ENCODE measurements around the gene ELOB.

ELOB gene

DNA sequence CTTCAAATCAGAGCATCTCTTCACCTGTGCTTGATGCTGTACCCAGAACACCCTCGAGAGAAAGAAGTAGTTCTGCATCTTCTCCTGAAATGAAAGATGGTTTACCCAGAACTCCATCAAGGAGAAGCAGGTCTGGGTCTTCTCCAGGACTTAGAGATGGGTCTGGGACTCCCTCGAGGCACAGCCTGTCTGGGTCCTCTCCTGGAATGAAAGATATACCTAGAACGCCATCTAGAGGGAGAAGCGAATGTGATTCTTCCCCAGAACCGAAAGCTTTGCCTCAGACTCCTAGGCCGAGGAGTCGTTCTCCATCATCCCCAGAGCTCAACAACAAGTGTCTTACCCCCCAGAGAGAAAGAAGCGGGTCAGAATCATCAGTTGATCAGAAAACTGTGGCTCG is 12.4 kb downstream of the ELOB start:
- Histone ChIP-seq H3K4me1 (ENCODE audit: control insufficient read depth in 1 of 2, insufficient read depth in 2 of 2, low read length in 2 of 2) (no peaks in the 10 kb centered on the region), H4K91ac (ENCODE audit: low read depth, low read length) (no peak overlapping the region), H3K79me1 (ENCODE audit: low read length) (no peaks in the 10 kb centered on the region), H3K9me3 (ENCODE audit: insufficient read depth, low read depth, low read length) (peaks cover 14% of the 10 kb centered on the region), H4K12ac (ENCODE audit: low read depth, low read length) (no peak overlapping the region), H2AK5ac (ENCODE audit: low read length) (no peak overlapping the region), H3K23ac (ENCODE audit: low read length) (no peak overlapping the region), H3K18ac (ENCODE audit: low read length) (no peak overlapping the region), H3K27ac (ENCODE audit: low read depth, low read length) (no peak overlapping the region), H2BK5ac (ENCODE audit: low read depth, low read length, poor library complexity) (no peak overlapping the region), H3K79me2 (ENCODE audit: control insufficient read depth, insufficient read depth, low read length, poor library complexity) (no peaks in the 10 kb centered on the region), H3K14ac (ENCODE audit: low read length) (no peak overlapping the region), H3K4me3 (ENCODE audit: low read depth, low read length) (no peak overlapping the region), H4K8ac (ENCODE audit: low read depth, low read length) (no peak overlapping the region), H3K4me2 (ENCODE audit: low read length) (no peak overlapping the region), H2BK12ac (ENCODE audit: low read length) (no peak overlapping the region), H3K4ac (ENCODE audit: low read depth, low read length) (no peak overlapping the region), H3K27me3 (ENCODE audit: insufficient read depth, low read length) (no peaks in the 10 kb centered on the region), H3K9ac (ENCODE audit: low read length) (no peak overlapping the region), H2AFZ (ENCODE audit: insufficient read depth, low read length, poor library complexity) (no peak overlapping the region), H2BK120ac (ENCODE audit: insufficient read depth, low read length, poor library complexity) (no peak overlapping the region), H3K36me3 (ENCODE audit: control insufficient read depth in 1 of 2, insufficient read depth in 2 of 2, low read length in 2 of 2) (peaks cover 81 to 92% of the 10 kb centered on the region in 2 experiments)
- WGBS (ENCODE audit: extremely low coverage, insufficient coverage, insufficient read length): no CpG with 5 or more reads among the region's 9 CpGs
- DNase-seq: no peak

DNA sequence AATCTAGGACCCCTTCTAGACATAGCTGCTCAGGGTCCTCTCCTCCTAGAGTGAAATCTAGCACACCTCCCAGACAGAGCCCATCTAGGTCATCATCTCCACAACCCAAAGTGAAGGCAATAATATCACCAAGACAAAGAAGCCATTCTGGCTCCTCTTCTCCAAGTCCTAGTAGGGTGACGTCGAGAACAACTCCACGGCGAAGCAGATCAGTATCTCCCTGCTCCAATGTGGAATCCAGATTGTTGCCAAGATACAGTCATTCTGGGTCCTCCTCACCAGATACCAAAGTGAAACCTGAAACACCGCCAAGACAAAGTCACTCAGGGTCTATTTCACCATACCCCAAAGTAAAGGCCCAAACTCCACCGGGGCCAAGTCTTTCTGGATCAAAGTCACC is 13.9 kb downstream of the ELOB start:
- no peak overlapping the region for H2BK5ac ChIP-seq (ENCODE audit: low read depth, low read length, poor library complexity)
- no peak overlapping the region for H3K23ac ChIP-seq (ENCODE audit: low read length)
- H2AK5ac ChIP-seq (ENCODE audit: low read length): no peak overlapping the region
- no peak overlapping the region for H3K4me2 ChIP-seq (ENCODE audit: low read length)
- peaks cover 71 to 91% of the 10 kb centered on the region in 2 experiments for H3K36me3 ChIP-seq (ENCODE audit: control insufficient read depth in 1 of 2, insufficient read depth in 2 of 2, low read length in 2 of 2)
- no peaks in the 10 kb centered on the region for H3K27me3 ChIP-seq (ENCODE audit: insufficient read depth, low read length)
- H4K8ac ChIP-seq (ENCODE audit: low read depth, low read length): no peak overlapping the region
- H3K14ac ChIP-seq (ENCODE audit: low read length): no peak overlapping the region
- H3K27ac ChIP-seq (ENCODE audit: low read depth, low read length): no peak overlapping the region
- no peak overlapping the region for H3K4ac ChIP-seq (ENCODE audit: low read depth, low read length)
- no peak for DNase-seq
- no peaks in the 10 kb centered on the region for H3K79me1 ChIP-seq (ENCODE audit: low read length)
- H3K4me1 ChIP-seq (ENCODE audit: control insufficient read depth in 1 of 2, insufficient read depth in 2 of 2, low read length in 2 of 2): no peaks in the 10 kb centered on the region
- H2BK12ac ChIP-seq (ENCODE audit: low read length): no peak overlapping the region
- H4K91ac ChIP-seq (ENCODE audit: low read depth, low read length): no peak overlapping the region
- WGBS (ENCODE audit: extremely low coverage, insufficient coverage, insufficient read length): no CpG with 5 or more reads among the region's 6 CpGs
- H3K4me3 ChIP-seq (ENCODE audit: low read depth, low read length): no peak overlapping the region
- no peak overlapping the region for H3K9ac ChIP-seq (ENCODE audit: low read length)
- no peak overlapping the region for H2AFZ ChIP-seq (ENCODE audit: insufficient read depth, low read length, poor library complexity)
- H3K18ac ChIP-seq (ENCODE audit: low read length): no peak overlapping the region
- peaks cover 14% of the 10 kb centered on the region for H3K9me3 ChIP-seq (ENCODE audit: insufficient read depth, low read depth, low read length)
- no peaks in the 10 kb centered on the region for H3K79me2 ChIP-seq (ENCODE audit: control insufficient read depth, insufficient read depth, low read length, poor library complexity)
- H4K12ac ChIP-seq (ENCODE audit: low read depth, low read length): no peak overlapping the region
- H2BK120ac ChIP-seq (ENCODE audit: insufficient read depth, low read length, poor library complexity): no peak overlapping the region

DNA sequence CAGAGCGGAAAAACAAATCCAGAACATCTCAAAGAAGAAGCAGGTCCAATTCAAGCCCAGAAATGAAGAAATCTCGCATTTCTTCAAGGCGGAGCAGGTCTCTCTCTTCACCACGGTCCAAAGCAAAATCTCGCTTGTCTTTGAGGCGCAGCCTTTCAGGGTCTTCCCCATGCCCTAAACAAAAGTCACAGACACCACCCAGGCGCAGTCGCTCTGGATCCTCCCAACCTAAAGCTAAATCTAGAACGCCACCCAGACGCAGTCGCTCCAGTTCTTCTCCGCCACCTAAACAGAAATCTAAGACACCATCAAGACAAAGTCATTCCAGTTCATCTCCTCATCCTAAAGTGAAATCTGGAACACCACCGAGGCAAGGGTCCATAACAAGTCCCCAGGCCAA is 14.4 kb downstream of the ELOB start:
- no peak overlapping the region for H3K4ac ChIP-seq (ENCODE audit: low read depth, low read length)
- no peak overlapping the region for H4K12ac ChIP-seq (ENCODE audit: low read depth, low read length)
- no peak overlapping the region for H2BK12ac ChIP-seq (ENCODE audit: low read length)
- H2AK5ac ChIP-seq (ENCODE audit: low read length): no peak overlapping the region
- H4K91ac ChIP-seq (ENCODE audit: low read depth, low read length): no peak overlapping the region
- H3K36me3 ChIP-seq (ENCODE audit: control insufficient read depth in 1 of 2, insufficient read depth in 2 of 2, low read length in 2 of 2): peaks cover 71 to 91% of the 10 kb centered on the region in 2 experiments
- no peaks in the 10 kb centered on the region for H3K4me1 ChIP-seq (ENCODE audit: control insufficient read depth in 1 of 2, insufficient read depth in 2 of 2, low read length in 2 of 2)
- no peak overlapping the region for H3K27ac ChIP-seq (ENCODE audit: low read depth, low read length)
- no peak overlapping the region for H3K23ac ChIP-seq (ENCODE audit: low read length)
- H2BK5ac ChIP-seq (ENCODE audit: low read depth, low read length, poor library complexity): no peak overlapping the region
- H3K27me3 ChIP-seq (ENCODE audit: insufficient read depth, low read length): no peaks in the 10 kb centered on the region
- no peak overlapping the region for H3K18ac ChIP-seq (ENCODE audit: low read length)
- no peak overlapping the region for H3K4me2 ChIP-seq (ENCODE audit: low read length)
- H2BK120ac ChIP-seq (ENCODE audit: insufficient read depth, low read length, poor library complexity): no peak overlapping the region
- H2AFZ ChIP-seq (ENCODE audit: insufficient read depth, low read length, poor library complexity): no peak overlapping the region
- no peak overlapping the region for H3K9ac ChIP-seq (ENCODE audit: low read length)
- H3K9me3 ChIP-seq (ENCODE audit: insufficient read depth, low read depth, low read length): peaks cover 14% of the 10 kb centered on the region
- H3K4me3 ChIP-seq (ENCODE audit: low read depth, low read length): no peak overlapping the region
- no peak overlapping the region for H4K8ac ChIP-seq (ENCODE audit: low read depth, low read length)
- no peak overlapping the region for H3K14ac ChIP-seq (ENCODE audit: low read length)
- no CpG with 5 or more reads among the region's 13 CpGs for WGBS (ENCODE audit: extremely low coverage, insufficient coverage, insufficient read length)
- DNase-seq: no peak
- H3K79me1 ChIP-seq (ENCODE audit: low read length): no peaks in the 10 kb centered on the region
- H3K79me2 ChIP-seq (ENCODE audit: control insufficient read depth, insufficient read depth, low read length, poor library complexity): no peaks in the 10 kb centered on the region

DNA sequence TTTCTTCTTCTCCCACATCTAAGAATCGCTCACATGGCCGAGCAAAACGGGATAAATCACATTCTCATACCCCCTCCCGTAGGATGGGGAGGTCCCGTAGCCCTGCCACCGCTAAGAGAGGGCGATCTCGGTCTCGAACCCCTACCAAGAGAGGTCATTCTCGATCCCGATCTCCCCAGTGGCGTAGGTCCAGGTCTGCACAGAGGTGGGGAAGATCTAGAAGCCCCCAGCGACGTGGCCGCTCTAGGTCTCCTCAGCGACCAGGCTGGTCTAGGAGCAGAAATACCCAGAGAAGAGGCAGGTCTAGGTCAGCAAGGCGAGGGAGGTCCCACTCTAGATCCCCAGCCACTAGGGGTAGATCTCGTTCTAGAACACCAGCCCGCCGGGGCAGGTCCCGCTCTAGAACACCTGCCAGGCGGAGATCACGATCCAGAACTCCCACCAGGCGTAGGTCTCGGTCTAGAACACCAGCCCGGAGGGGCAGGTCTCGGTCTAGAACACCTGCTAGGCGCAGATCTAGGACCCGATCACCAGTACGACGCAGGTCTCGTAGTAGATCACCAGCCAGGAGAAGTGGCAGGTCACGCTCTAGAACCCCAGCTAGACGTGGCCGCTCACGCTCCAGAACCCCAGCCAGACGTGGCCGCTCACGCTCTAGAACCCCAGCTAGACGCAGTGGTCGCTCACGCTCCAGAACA is 15.0 kb downstream of the ELOB start:
- no peak overlapping the region for H2BK5ac ChIP-seq (ENCODE audit: low read depth, low read length, poor library complexity)
- H2BK120ac ChIP-seq (ENCODE audit: insufficient read depth, low read length, poor library complexity): no peak overlapping the region
- H4K91ac ChIP-seq (ENCODE audit: low read depth, low read length): no peak overlapping the region
- no peak overlapping the region for H3K23ac ChIP-seq (ENCODE audit: low read length)
- H3K36me3 ChIP-seq (ENCODE audit: control insufficient read depth in 1 of 2, insufficient read depth in 2 of 2, low read length in 2 of 2): peaks cover 69 to 91% of the 10 kb centered on the region in 2 experiments
- DNase-seq: no peak
- no peaks in the 10 kb centered on the region for H3K79me2 ChIP-seq (ENCODE audit: control insufficient read depth, insufficient read depth, low read length, poor library complexity)
- H2BK12ac ChIP-seq (ENCODE audit: low read length): no peak overlapping the region
- H3K27ac ChIP-seq (ENCODE audit: low read depth, low read length): no peak overlapping the region
- H3K4me2 ChIP-seq (ENCODE audit: low read length): no peak overlapping the region
- no peak overlapping the region for H2AK5ac ChIP-seq (ENCODE audit: low read length)
- H3K4me1 ChIP-seq (ENCODE audit: control insufficient read depth in 1 of 2, insufficient read depth in 2 of 2, low read length in 2 of 2): no peaks in the 10 kb centered on the region
- H3K4me3 ChIP-seq (ENCODE audit: low read depth, low read length): peak overlapping the region; percentile 14
- H3K9ac ChIP-seq (ENCODE audit: low read length): no peak overlapping the region
- H3K14ac ChIP-seq (ENCODE audit: low read length): no peak overlapping the region
- peak overlapping the region; percentile 11 for H3K18ac ChIP-seq (ENCODE audit: low read length)
- no peaks in the 10 kb centered on the region for H3K27me3 ChIP-seq (ENCODE audit: insufficient read depth, low read length)
- peaks cover 14% of the 10 kb centered on the region for H3K9me3 ChIP-seq (ENCODE audit: insufficient read depth, low read depth, low read length)
- H3K79me1 ChIP-seq (ENCODE audit: low read length): no peaks in the 10 kb centered on the region
- H2AFZ ChIP-seq (ENCODE audit: insufficient read depth, low read length, poor library complexity): no peak overlapping the region
- H4K8ac ChIP-seq (ENCODE audit: low read depth, low read length): no peak overlapping the region
- no CpG with 5 or more reads among the region's 42 CpGs for WGBS (ENCODE audit: extremely low coverage, insufficient coverage, insufficient read length)
- no peak overlapping the region for H4K12ac ChIP-seq (ENCODE audit: low read depth, low read length)
- peak overlapping the region; percentile 22 for H3K4ac ChIP-seq (ENCODE audit: low read depth, low read length)

Measured in trophoblast cell (in vitro differentiated cells and primary cell).